HepG2 (cell line): ENCODE data around the gene GPATCH4. TPM values are rescaled to one million over a fixed set of nuclear protein-coding genes. Genes with fewer than 3 reads are reported as not detected.

ENCODE experiments used
- ARID2 ChIP-seq: sonication (generic); formaldehyde crosslinking; IDR thresholded peaks from 2 replicates; pipeline ENCODE4 v1.8.1; 2022; ENCODE audit warnings: mild to moderate bottlenecking, missing genetic modification reagents, borderline replicate concordance
- ATF7 ChIP-seq, 2 experiments: fragments of 450-650 bp in 1 of 2; sonication (generic) in 1 of 2; formaldehyde crosslinking in 1 of 2; IDR thresholded peaks; 2 replicates each; pipeline versions ENCODE4 v1.4.0 to v1.6.1; 2016 to 2020; ENCODE audit warnings: antibody characterized with exemption in 1 of 2, mild to moderate bottlenecking in 1 of 2, missing genetic modification reagents in 1 of 2
- BHLHE40 ChIP-seq: IDR thresholded peaks from 2 replicates; pipeline ENCODE4 v1.6.1; 2011; ENCODE audit warnings: low read length, improper control_type of control experiment
- DNMT1 ChIP-seq: sonication (generic); formaldehyde crosslinking; IDR thresholded peaks from 2 replicates; pipeline ENCODE4 v1.5.1; 2020; ENCODE audit warnings: mild to moderate bottlenecking, missing genetic modification reagents
- ELF1 ChIP-seq: sonication (generic); formaldehyde crosslinking; IDR thresholded peaks from 2 replicates; pipeline ENCODE4 v1.4.0; 2020; ENCODE audit warnings: missing genetic modification reagents
- FOXO4 ChIP-seq: sonication (generic); formaldehyde crosslinking; conservative IDR thresholded peaks from 2 replicates; pipeline ENCODE4 v1.8.1; 2023; ENCODE audit warnings: missing genetic modification reagents
- GABPA ChIP-seq, 2 experiments: IDR thresholded peaks; 2 replicates each; pipeline ENCODE4 v1.6.1; 2011 to 2016; ENCODE audit warnings: low read depth in 2 of 2, low read length in 1 of 2, missing biosample characterization in 1 of 2, missing genetic modification characterization in 1 of 2
- IKZF4 ChIP-seq: sonication (generic); formaldehyde crosslinking; IDR thresholded peaks from 2 replicates; pipeline ENCODE4 v1.5.1; 2020; ENCODE audit warnings: borderline replicate concordance, mild to moderate bottlenecking, low read depth, missing genetic modification reagents; ENCODE audit errors: not compliant biosample characterization
- KDM2A ChIP-seq: sonication (generic); formaldehyde crosslinking; IDR thresholded peaks from 2 replicates; pipeline ENCODE4 v1.4.0; 2020; ENCODE audit warnings: low read depth, missing genetic modification reagents, borderline replicate concordance
- LCORL ChIP-seq, 2 experiments: fragments of 450-650 bp in 1 of 2; sonication (generic) in 1 of 2; formaldehyde crosslinking in 1 of 2; IDR thresholded peaks; 2 replicates each; pipeline versions ENCODE4 v1.5.0 to v1.6.1; 2017 to 2020; ENCODE audit warnings: antibody characterized with exemption in 1 of 2, missing genetic modification reagents in 1 of 2
- LRRFIP1 ChIP-seq: sonication (generic); formaldehyde crosslinking; conservative IDR thresholded peaks from 2 replicates; pipeline ENCODE4 v1.4.0; 2020; ENCODE audit warnings: missing genetic modification reagents
- MAF1 ChIP-seq: sonication (generic); formaldehyde crosslinking; IDR thresholded peaks from 2 replicates; pipeline ENCODE4 v1.5.0; 2020; ENCODE audit warnings: missing genetic modification reagents, borderline replicate concordance
- MED1 ChIP-seq: sonication (generic); formaldehyde crosslinking; IDR thresholded peaks from 2 replicates; pipeline ENCODE4 v1.4.0; 2020; ENCODE audit warnings: missing genetic modification reagents
- NFRKB ChIP-seq: fragments of 450-650 bp; IDR thresholded peaks from 2 replicates; pipeline ENCODE4 v1.6.1; 2017
- POLR2G ChIP-seq: fragments of 200-400 bp; formaldehyde crosslinking; IDR thresholded peaks from 2 replicates; pipeline ENCODE4 v1.6.1; 2018; ENCODE audit warnings: mild to moderate bottlenecking, low read depth, low read length, moderate library complexity
- RFX1 ChIP-seq: fragments of 450-650 bp; IDR thresholded peaks from 2 replicates; pipeline ENCODE4 v1.6.1; 2017
- SIN3A ChIP-seq: IDR thresholded peaks from 2 replicates; pipeline ENCODE4 v1.6.1; 2011; ENCODE audit warnings: low read depth, mild to moderate bottlenecking, control low read depth, low read length, borderline replicate concordance
- SPEN ChIP-seq: sonication (generic); formaldehyde crosslinking; IDR thresholded peaks from 2 replicates; pipeline ENCODE4 v1.5.1; 2020; ENCODE audit warnings: low read depth, mild to moderate bottlenecking, missing genetic modification reagents
- SUZ12 ChIP-seq: fragments of 150-350 bp; IDR thresholded peaks from 2 replicates; pipeline ENCODE4 v1.6.1; 2014; ENCODE audit warnings: low read depth, low read length
- TEAD3 ChIP-seq: optimal IDR thresholded peaks from 2 replicates; pipeline ENCODE3; 2016; ENCODE audit warnings: borderline replicate concordance
- XBP1 ChIP-seq: sonication (generic); formaldehyde crosslinking; IDR thresholded peaks from 2 replicates; pipeline ENCODE4 v1.5.0; 2020; ENCODE audit warnings: missing genetic modification reagents
- ZBTB1 ChIP-seq: sonication (generic); formaldehyde crosslinking; IDR thresholded peaks from 2 replicates; pipeline ENCODE4 v1.4.0; 2020; ENCODE audit warnings: missing genetic modification reagents, borderline replicate concordance
- ZBTB20 ChIP-seq: sonication (generic); formaldehyde crosslinking; IDR thresholded peaks from 2 replicates; pipeline ENCODE4 v1.8.1; 2023; ENCODE audit warnings: missing genetic modification reagents, low read depth, mild to moderate bottlenecking, borderline replicate concordance
- ZBTB43 ChIP-seq: sonication (generic); formaldehyde crosslinking; conservative IDR thresholded peaks from 2 replicates; pipeline ENCODE4 v1.4.0; 2020; ENCODE audit warnings: missing genetic modification reagents
- ZNF160 ChIP-seq: sonication (generic); formaldehyde crosslinking; IDR thresholded peaks from 2 replicates; pipeline ENCODE4 v1.8.0; 2022; ENCODE audit warnings: mild to moderate bottlenecking, inconsistent platforms, missing genetic modification reagents
- ZNF768 ChIP-seq: sonication (generic); formaldehyde crosslinking; IDR thresholded peaks from 2 replicates; pipeline ENCODE4 v1.4.0; 2020; ENCODE audit warnings: missing genetic modification reagents
- polyA plus RNA-seq, 8 experiments: library from polyadenylated mRNA; depleted of rRNA in 3 of 8; stranded (reverse) in 7 of 8; unstranded in 1 of 8; fragments of >200 nt; fragmentation: Illumina TruSeq in 4 of 8; extraction: Trizol in 4 of 8; gene quantifications; 2 replicates each; pipeline versions ENCODE4 v1.2.1 to v1.2.3, GENCODE V29; 2011 to 2016; ENCODE audit warnings: low read depth in 4 of 8, missing spikeins in 1 of 8, mixed read lengths in 1 of 8; ENCODE audit not compliant: insufficient read depth in 1 of 8
- total RNA-seq, 5 experiments: library from RNA; depleted of rRNA; stranded (reverse); fragments of >200 nt; fragmentation: Illumina TruSeq; extraction: Trizol; gene quantifications; 2 replicates each; pipeline ENCODE4 v1.2.3, GENCODE V29; 2016; ENCODE audit warnings: low read depth in 1 of 5

The GPATCH4 gene
- total and polyA plus RNA-seq, 2 of the 13 experiments (the other 11 are each of a cell fraction or from before 2014, with no cell fraction given): 19.2 to 37.9 TPM

- TF ChIP-seq LRRFIP1 (CRISPR knock-in tag) (no peak), ZBTB20 (CRISPR knock-in tag) (0 out of 2 replicates have a peak, but pooled peaks have one; percentile 65), POLR2G (peak; percentile 94), SUZ12 (no peak), SPEN (peak; percentile 86), DNMT1 (no peak), TEAD3 (peak; percentile 29), SIN3A (peak; percentile 66; the same call in 1 of the 2 replicates), ELF1 (CRISPR knock-in tag) (peak; percentile 83), ZBTB43 (no peak), MAF1 (CRISPR knock-in tag) (peak; percentile 74; the same call in 1 of the 2 replicates), IKZF4 (no peak), ZNF768 (CRISPR knock-in tag) (peak; percentile 57; the same call in 1 of the 2 replicates), NFRKB (no peak), GABPA (IDR thresholded peaks at IDR 0.05; ENCODE audit: low read depth, low read length) (peak; percentile 25; the same call in 1 of the 2 replicates), GABPA (CRISPR knock-in tag; IDR thresholded peaks at IDR 0.05; ENCODE audit: low read depth) (peak; percentile 67), ATF7 (IDR thresholded peaks at IDR 0.05) (no peak), ATF7 (CRISPR knock-in tag; IDR thresholded peaks at IDR 0.05) (no peak), KDM2A (CRISPR knock-in tag) (peak; percentile 99), ZBTB1 (CRISPR knock-in tag) (no peak), MED1 (CRISPR knock-in tag) (peak; percentile 64), ARID2 (no peak), BHLHE40 (peak; percentile 28; the same call in 1 of the 2 replicates), FOXO4 (0 out of 2 replicates have a peak, but pooled peaks have one; percentile 19), ZNF160 (CRISPR knock-in tag) (no peak), XBP1 (CRISPR knock-in tag) (no peak), RFX1 (no peak), LCORL (IDR thresholded peaks at IDR 0.05) (no peak), LCORL (CRISPR knock-in tag; IDR thresholded peaks at IDR 0.05) (no peak)
These were observed 9.7 kb downstream of the GPATCH4 start, which contains the start of gene NAXE (continued) for GRCh38 chr1:156591432-156592157.
